Right atrium auricular region (tissue), 2 donors: ENCODE data around the gene GLRA3. TPM values are rescaled to one million over a fixed set of nuclear protein-coding genes. Genes with fewer than 3 reads are reported as not detected.
"Not testable (repeated sequence)": the region's sequence is repeated elsewhere in the genome, so short reads cannot be mapped to it uniquely, and the experiment has no call there.

Experiments used
- DNase-seq: peaks from one replicate; pipeline ENCODE4 v3.0.0-alpha.2; 2019; ENCODE audit warnings: low spot score
- H3K27ac ChIP-seq, 2 donors: fragments of 200-600 bp; sonication (generic); 1 replicate in 1 of 2; 2 replicates in 1 of 2; pipeline ENCODE4 v1.5.1; 2016 to 2019
- H3K27me3 ChIP-seq, 2 donors: fragments of 200-600 bp; sonication (generic); one replicate each; pipeline versions ENCODE4 v1.5.1 to v1.6.0; 2017 to 2019
- H3K36me3 ChIP-seq: fragments of 200-600 bp; sonication (generic); one replicate; pipeline ENCODE4 v1.5.1; 2016
- H3K4me1 ChIP-seq, 2 donors: fragments of 200-600 bp; sonication (generic); one replicate each; pipeline versions ENCODE4 v1.5.1 to v1.6.0; 2017 to 2019
- H3K4me3 ChIP-seq, 2 donors: fragments of 200-600 bp; sonication (generic); 1 replicate in 1 of 2; 2 replicates in 1 of 2; pipeline ENCODE4 v1.5.1; 2017 to 2019; ENCODE audit warnings: mild to moderate bottlenecking in 1 of 2, moderate library complexity in 1 of 2
- H3K9me3 ChIP-seq, 2 donors: fragments of 200-600 bp; sonication (generic); one replicate each; pipeline ENCODE4 v1.5.1; 2019
- total RNA-seq, 2 donors: library from RNA; depleted of rRNA; stranded (reverse); fragments of >200 nt; gene quantifications; one replicate each; pipeline ENCODE4 v1.1.0, GENCODE V29; 2016
- TF ChIP-seq, protein P1 (sequence below), 2 donors: fragments of 200-600 bp; sonication (generic); IDR thresholded peaks; one replicate each; pipeline ENCODE4 v1.5.1; 2019; ENCODE audit warnings: antibody characterized with exemption in 2 of 2

The GLRA3 gene
- total RNA-seq, 2 donors from 2014 or later = not detected

DNA sequence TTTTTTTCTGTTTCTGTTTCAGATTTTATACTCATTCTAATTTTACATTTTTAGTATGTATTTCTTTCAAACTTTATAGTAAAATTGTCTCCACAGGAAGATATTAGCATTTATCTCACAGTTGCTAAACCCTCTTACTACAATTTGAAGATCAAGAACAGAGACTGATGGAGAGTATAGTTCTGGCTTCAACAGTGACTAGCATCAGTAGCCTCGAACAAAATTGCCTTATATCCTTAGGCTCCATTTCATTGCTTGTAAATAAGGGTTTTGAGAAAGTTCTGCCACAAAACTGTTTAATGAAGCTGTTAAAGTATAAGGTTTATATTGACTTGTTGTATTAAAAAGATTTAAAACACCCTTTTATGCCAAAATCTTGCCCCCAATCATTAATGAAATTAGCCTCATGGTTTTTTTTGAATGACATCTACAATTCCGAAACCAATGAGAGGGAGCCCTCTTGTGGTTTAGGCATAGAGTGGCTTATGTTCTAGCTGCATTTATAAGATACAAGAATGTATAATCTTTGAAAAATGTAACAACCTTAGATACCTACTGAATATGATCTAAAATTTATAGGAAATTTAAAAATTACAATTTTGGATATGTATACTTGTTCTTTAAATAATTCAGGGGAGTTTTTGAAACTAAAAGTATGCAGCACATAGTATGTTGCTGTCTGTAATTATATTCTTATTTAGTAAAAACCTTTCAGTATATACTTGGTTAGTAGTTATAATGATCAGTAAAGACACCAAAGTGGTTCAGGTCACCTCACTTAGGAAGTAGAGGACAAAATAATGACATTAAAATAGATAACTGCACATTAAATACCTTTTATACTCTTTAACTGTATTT is 196.9 kb downstream of the GLRA3 start:
- H3K4me1 ChIP-seq = no peaks in the 10 kb centered on the region
- no peaks in the 10 kb centered on the region for H3K9me3 ChIP-seq
- H3K27me3 ChIP-seq = no peaks in the 10 kb centered on the region
- H3K4me3 ChIP-seq = no peak overlapping the region
- H3K36me3 ChIP-seq = no peaks in the 10 kb centered on the region
- H3K27ac ChIP-seq = no peak overlapping the region
- DNase-seq = no peak
- TF ChIP-seq, protein P1, sequence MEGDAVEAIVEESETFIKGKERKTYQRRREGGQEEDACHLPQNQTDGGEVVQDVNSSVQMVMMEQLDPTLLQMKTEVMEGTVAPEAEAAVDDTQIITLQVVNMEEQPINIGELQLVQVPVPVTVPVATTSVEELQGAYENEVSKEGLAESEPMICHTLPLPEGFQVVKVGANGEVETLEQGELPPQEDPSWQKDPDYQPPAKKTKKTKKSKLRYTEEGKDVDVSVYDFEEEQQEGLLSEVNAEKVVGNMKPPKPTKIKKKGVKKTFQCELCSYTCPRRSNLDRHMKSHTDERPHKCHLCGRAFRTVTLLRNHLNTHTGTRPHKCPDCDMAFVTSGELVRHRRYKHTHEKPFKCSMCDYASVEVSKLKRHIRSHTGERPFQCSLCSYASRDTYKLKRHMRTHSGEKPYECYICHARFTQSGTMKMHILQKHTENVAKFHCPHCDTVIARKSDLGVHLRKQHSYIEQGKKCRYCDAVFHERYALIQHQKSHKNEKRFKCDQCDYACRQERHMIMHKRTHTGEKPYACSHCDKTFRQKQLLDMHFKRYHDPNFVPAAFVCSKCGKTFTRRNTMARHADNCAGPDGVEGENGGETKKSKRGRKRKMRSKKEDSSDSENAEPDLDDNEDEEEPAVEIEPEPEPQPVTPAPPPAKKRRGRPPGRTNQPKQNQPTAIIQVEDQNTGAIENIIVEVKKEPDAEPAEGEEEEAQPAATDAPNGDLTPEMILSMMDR (IDR thresholded peaks at IDR 0.05) = peak; percentile 42 to 75

DNA sequence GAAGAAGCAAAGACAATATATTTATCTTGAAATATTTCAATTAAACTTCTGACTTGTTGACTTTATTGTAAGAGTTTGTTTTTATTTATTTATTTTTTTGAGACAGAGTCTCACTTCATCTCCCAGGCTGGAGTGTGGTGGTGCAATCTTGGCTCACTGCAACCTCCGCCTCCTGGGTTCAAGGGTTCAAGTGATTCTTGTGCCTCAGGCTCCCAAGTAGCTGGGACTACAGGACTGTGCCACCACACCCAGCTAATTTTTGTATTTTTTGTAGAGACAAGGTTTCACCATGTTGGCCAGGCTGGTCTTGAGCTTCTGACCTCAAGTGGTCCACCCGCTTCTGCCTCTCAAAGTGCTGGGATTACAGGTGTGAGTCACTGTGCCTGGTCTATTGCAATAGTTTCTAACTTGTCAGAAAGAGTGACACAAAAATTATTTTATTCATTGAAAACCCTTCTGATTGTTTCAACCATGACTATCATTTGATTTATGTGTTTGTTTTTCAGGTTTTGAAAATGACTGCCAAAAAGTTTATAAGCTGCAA is 199.1 kb downstream of the GLRA3 start:
- not testable (repeated sequence) for H3K4me3 ChIP-seq, H3K4me1 ChIP-seq, H3K36me3 ChIP-seq, H3K27me3 ChIP-seq, H3K9me3 ChIP-seq, H3K27ac ChIP-seq, DNase-seq

DNA sequence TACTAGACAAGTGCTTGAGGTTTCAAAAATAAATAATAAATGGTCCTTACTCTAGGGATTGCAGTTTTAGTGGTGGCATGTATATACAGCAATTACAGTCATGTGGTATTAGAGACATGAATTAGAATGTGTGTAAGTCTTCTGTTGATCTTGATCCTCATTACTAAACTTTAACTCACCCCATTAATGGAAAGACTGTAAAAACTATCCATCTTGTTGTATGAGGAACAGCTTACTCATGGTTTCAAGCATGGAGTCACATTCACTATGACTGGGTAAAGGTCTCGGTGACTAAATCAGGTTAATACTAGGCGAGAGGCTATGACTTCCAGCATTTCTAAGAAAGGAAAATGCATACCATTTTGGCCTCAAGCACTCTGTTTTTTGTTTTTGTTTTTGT is 199.8 kb downstream of the GLRA3 start:
- H3K4me1 ChIP-seq = no peaks in the 10 kb centered on the region
- no peak overlapping the region for H3K4me3 ChIP-seq
- DNase-seq = no peak
- TF ChIP-seq, protein P1 (IDR thresholded peaks at IDR 0.05) = no peak
- no peaks in the 10 kb centered on the region for H3K36me3 ChIP-seq
- H3K9me3 ChIP-seq = no peaks in the 10 kb centered on the region
- H3K27me3 ChIP-seq = no peaks in the 10 kb centered on the region
- no peak overlapping the region for H3K27ac ChIP-seq

- H3K27me3 ChIP-seq = no peaks in the 10 kb centered on the region
- DNase-seq = no peak
- no peaks in the 10 kb centered on the region for H3K4me1 ChIP-seq
- no peaks in the 10 kb centered on the region for H3K36me3 ChIP-seq
- H3K9me3 ChIP-seq = no peaks in the 10 kb centered on the region
- no peak overlapping the region for H3K27ac ChIP-seq
- TF ChIP-seq, protein P1 (IDR thresholded peaks at IDR 0.05) = no peak
- H3K4me3 ChIP-seq = no peak overlapping the region
These were observed 200.9 kb downstream of the GLRA3 start for GRCh38 chr4:174628191-174628590.

DNA sequence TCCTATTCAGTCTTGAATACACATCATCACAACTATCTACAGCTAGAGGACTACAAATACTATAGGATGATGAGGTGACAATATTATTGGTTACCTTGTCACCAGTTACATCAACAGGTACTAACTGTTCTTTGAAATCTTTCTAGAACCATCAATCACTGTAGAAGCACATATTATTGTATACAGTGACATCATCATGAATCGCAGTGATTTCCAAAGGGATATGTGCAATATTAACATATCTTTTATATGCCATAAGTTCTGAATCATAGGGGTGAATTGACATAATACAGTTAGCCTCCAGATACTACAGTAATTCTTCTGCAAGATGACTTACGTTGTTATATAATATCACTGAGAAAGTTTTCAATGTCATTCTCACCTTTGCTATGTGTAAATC is 201.6 kb downstream of the GLRA3 start:
- H3K4me1 ChIP-seq = no peaks in the 10 kb centered on the region
- no peaks in the 10 kb centered on the region for H3K27me3 ChIP-seq
- no peak overlapping the region for H3K4me3 ChIP-seq
- no peaks in the 10 kb centered on the region for H3K9me3 ChIP-seq
- TF ChIP-seq, protein P1 (IDR thresholded peaks at IDR 0.05) = no peak
- H3K36me3 ChIP-seq = no peaks in the 10 kb centered on the region
- no peak overlapping the region for H3K27ac ChIP-seq
- no peak for DNase-seq

- no peak overlapping the region for H3K4me3 ChIP-seq
- H3K36me3 ChIP-seq = no peaks in the 10 kb centered on the region
- no peaks in the 10 kb centered on the region for H3K27me3 ChIP-seq
- no peaks in the 10 kb centered on the region for H3K9me3 ChIP-seq
- TF ChIP-seq, protein P1 (IDR thresholded peaks at IDR 0.05) = no peak
- no peak for DNase-seq
- H3K4me1 ChIP-seq = no peaks in the 10 kb centered on the region
- no peak overlapping the region for H3K27ac ChIP-seq
These were observed 202.6 kb downstream of the GLRA3 start for GRCh38 chr4:174626342-174627008.
